BJ (cell line): Measurements from ENCODE around the gene TFEC. TPM values are rescaled to one million over a fixed set of nuclear protein-coding genes. Genes with fewer than 3 reads are reported as not detected.

Source experiments
- CTCF ChIA-PET: fragments of 350-600 bp; formaldehyde crosslinking; extraction: SDS; loops from one replicate; lab custom pipeline; 2021; ENCODE audit warnings: antibody characterized with exemption, inconsistent platforms; lab: Yijun Ruan, JAX
- POLR2A ChIA-PET: fragments of 300-600 bp; sonication (Branson Sonifier 250); formaldehyde crosslinking; extraction: SDS; loops from one replicate; lab custom pipeline; 2021; ENCODE audit warnings: antibody characterized with exemption; lab: Charles Lee
- DNase-seq: peaks from one replicate; pipeline ENCODE4 v3.0.0-alpha.2; 2011; ENCODE audit warnings: low read depth
- H3K27me3 ChIP-seq: 2 replicates; pipeline ENCODE4 v1.6.0; 2011; ENCODE audit warnings: low read length; ENCODE audit not compliant: control insufficient read depth, insufficient read depth
- H3K36me3 ChIP-seq: 2 replicates; pipeline ENCODE4 v1.5.1; 2011; ENCODE audit warnings: low read length; ENCODE audit not compliant: control insufficient read depth, insufficient read depth
- H3K4me3 ChIP-seq: 2 replicates; pipeline ENCODE4 v1.5.1; 2011; ENCODE audit warnings: low read depth, mild to moderate bottlenecking, control low read depth, low read length
- CTCF ChIP-seq: IDR thresholded peaks from 2 replicates; pipeline ENCODE4 v1.5.1; 2011; ENCODE audit warnings: low read depth, mild to moderate bottlenecking, control low read depth, inconsistent platforms, low read length, moderate library complexity; ENCODE audit not compliant: insufficient read depth
- polyA plus RNA-seq: library from polyadenylated mRNA; depleted of rRNA; stranded (reverse); fragments of >200 nt; gene quantifications from 2 replicates; pipeline ENCODE4 v1.2.3, GENCODE V29; 2011; rRNA removed

The TFEC gene
- polyA plus RNA-seq, 1 experiment = not detected

GRCh38 chr7:115888981-115889668, 141.4 kb downstream of the TFEC start:
- no peak overlapping the region for H3K4me3 ChIP-seq
- no peaks in the 10 kb centered on the region for H3K36me3 ChIP-seq
- no peaks in the 10 kb centered on the region for H3K27me3 ChIP-seq
- no peak for TF ChIP-seq CTCF
- ChIA-PET POLR2A (no interaction called here), CTCF (no interaction called here)
- DNase-seq = no peak

- Histone ChIP-seq H3K36me3 (no peaks in the 10 kb centered on the region), H3K4me3 (no peak overlapping the region), H3K27me3 (no peaks in the 10 kb centered on the region)
- POLR2A ChIA-PET = no interaction called here
- no peak for DNase-seq
- no peak for TF ChIP-seq CTCF
- CTCF ChIA-PET = no interaction called here
Measured at GRCh38 chr7:115885550-115885949, 145.0 kb downstream of the TFEC start.

Other genes with a start within 250 kb of the TFEC start
- 93.2 and 108 TPM in 2 replicates for gene TES, start 179.8 kb upstream of the TFEC start, polyA plus RNA-seq